SK-N-SH treated with all-trans-retinoic acid at 6 μM for 48 hours (cell line): ENCODE results near the gene PID1.

ENCODE experiments used
- ARNTL ChIP-seq: fragments of 450-650 bp; formaldehyde crosslinking; IDR thresholded peaks from 2 replicates; pipeline ENCODE4 v1.5.0; 2020; ENCODE audit warnings: low read depth, mild to moderate bottlenecking, moderate library complexity, borderline replicate concordance
- ESRRG ChIP-seq: fragments of 250-450 bp; sonication (Bioruptor Pico); IDR thresholded peaks from 2 replicates; pipeline ENCODE4 v1.6.1; 2021; ENCODE audit warnings: mild to moderate bottlenecking
- GLIS3 ChIP-seq: fragments of 250-450 bp; sonication (Bioruptor Pico); IDR thresholded peaks from 2 replicates; pipeline ENCODE4 v1.5.0; 2020; ENCODE audit warnings: mild to moderate bottlenecking, moderate library complexity
- OSR1 ChIP-seq: fragments of 250-450 bp; sonication (Bioruptor Pico); IDR thresholded peaks from 2 replicates; pipeline ENCODE4 v1.8.0; 2022; ENCODE audit warnings: moderate library complexity, mild to moderate bottlenecking, inconsistent platforms
- PATZ1 ChIP-seq: fragments of 250-450 bp; sonication (Bioruptor Pico); IDR thresholded peaks from 2 replicates; pipeline ENCODE4 v1.8.0; 2020; ENCODE audit warnings: mild to moderate bottlenecking, moderate library complexity, borderline replicate concordance
- SNAI2 ChIP-seq: fragments of 250-450 bp; sonication (Bioruptor Pico); IDR thresholded peaks from 2 replicates; pipeline ENCODE4 v1.5.0; 2020; ENCODE audit warnings: mild to moderate bottlenecking, moderate library complexity
- TCF4 ChIP-seq: fragments of 250-450 bp; sonication (Bioruptor Pico); IDR thresholded peaks from 2 replicates; pipeline ENCODE4 v1.8.0; 2021; ENCODE audit warnings: mild to moderate bottlenecking, moderate library complexity, borderline replicate concordance
- TSHZ2 ChIP-seq: fragments of 250-450 bp; sonication (Bioruptor Pico); IDR thresholded peaks from 2 replicates; pipeline ENCODE4 v1.5.0; 2020; ENCODE audit warnings: mild to moderate bottlenecking, moderate library complexity
- ZNF565 ChIP-seq: fragments of 450-650 bp; formaldehyde crosslinking; conservative IDR thresholded peaks from 2 replicates; pipeline ENCODE4 v1.5.0; 2020; ENCODE audit warnings: low read depth, mild to moderate bottlenecking, moderate library complexity
- ZNF70 ChIP-seq: fragments of 450-650 bp; formaldehyde crosslinking; IDR thresholded peaks from 2 replicates; pipeline ENCODE4 v1.5.0; 2020; ENCODE audit warnings: mild to moderate bottlenecking, moderate library complexity
- ZNF8 ChIP-seq: fragments of 450-650 bp; formaldehyde crosslinking; IDR thresholded peaks from 2 replicates; pipeline ENCODE4 v1.5.0; 2020; ENCODE audit warnings: mild to moderate bottlenecking, moderate library complexity
- TF ChIP-seq, protein P1 (sequence below): fragments of 250-450 bp; sonication (Bioruptor Pico); IDR thresholded peaks from 2 replicates; pipeline ENCODE4 v1.5.1; 2020; ENCODE audit warnings: low read depth, mild to moderate bottlenecking, moderate library complexity
- TF ChIP-seq, protein P2 (sequence below): fragments of 250-450 bp; sonication (Bioruptor Pico); IDR thresholded peaks from 2 replicates; pipeline ENCODE4 v1.5.1; 2021; ENCODE audit warnings: mild to moderate bottlenecking, moderate library complexity

DNA sequence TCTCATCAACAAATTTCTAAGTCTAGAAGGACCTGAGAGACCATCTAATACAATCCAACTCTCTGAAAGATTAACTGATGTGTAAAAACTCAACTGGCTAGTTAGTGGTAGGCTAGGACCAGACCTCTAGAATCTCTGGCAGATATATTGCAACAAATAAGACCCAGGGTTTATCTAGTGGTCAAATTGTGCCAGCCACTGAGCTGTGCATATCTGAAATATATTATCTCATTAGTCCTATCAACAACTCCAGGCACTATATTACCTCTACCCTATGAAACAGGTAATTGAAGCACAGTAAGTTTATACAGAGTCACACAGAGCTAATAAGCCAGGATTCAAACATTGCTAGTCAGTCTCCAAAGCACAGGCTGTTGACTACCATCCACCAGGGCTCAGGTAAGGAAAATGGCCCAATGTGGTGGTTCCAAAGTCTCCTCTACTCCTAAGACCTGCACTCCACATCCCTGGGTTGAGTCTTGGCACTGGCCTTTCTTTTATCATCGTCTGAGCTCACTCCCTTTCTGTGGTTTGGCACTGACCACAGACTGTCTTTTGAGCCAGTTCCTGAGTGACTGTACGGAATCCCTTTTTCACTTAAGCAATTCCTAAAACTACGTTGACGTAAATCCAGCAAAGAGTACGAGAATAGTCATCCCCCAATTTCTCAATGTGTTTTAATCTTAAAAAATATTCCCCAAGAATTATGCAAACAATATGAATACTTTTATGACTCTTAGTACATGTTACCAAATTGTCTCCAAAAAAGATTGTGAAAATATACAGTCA, 11.9 kb upstream of the PID1 start:
- TF ChIP-seq ESRRG: no peak
- TF ChIP-seq, protein P1, sequence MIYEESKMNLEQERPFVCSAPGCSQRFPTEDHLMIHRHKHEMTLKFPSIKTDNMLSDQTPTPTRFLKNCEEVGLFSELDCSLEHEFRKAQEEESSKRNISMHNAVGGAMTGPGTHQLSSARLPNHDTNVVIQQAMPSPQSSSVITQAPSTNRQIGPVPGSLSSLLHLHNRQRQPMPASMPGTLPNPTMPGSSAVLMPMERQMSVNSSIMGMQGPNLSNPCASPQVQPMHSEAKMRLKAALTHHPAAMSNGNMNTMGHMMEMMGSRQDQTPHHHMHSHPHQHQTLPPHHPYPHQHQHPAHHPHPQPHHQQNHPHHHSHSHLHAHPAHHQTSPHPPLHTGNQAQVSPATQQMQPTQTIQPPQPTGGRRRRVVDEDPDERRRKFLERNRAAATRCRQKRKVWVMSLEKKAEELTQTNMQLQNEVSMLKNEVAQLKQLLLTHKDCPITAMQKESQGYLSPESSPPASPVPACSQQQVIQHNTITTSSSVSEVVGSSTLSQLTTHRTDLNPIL (CRISPR knock-in tag): no peak
- no peak for TF ChIP-seq GLIS3 (CRISPR knock-in tag)
- no peak for TF ChIP-seq ARNTL (CRISPR knock-in tag)
- no peak for TF ChIP-seq ZNF565
- TF ChIP-seq ZNF8 (CRISPR knock-in tag): no peak
- no peak for TF ChIP-seq PATZ1 (CRISPR knock-in tag)
- TF ChIP-seq, protein P2, sequence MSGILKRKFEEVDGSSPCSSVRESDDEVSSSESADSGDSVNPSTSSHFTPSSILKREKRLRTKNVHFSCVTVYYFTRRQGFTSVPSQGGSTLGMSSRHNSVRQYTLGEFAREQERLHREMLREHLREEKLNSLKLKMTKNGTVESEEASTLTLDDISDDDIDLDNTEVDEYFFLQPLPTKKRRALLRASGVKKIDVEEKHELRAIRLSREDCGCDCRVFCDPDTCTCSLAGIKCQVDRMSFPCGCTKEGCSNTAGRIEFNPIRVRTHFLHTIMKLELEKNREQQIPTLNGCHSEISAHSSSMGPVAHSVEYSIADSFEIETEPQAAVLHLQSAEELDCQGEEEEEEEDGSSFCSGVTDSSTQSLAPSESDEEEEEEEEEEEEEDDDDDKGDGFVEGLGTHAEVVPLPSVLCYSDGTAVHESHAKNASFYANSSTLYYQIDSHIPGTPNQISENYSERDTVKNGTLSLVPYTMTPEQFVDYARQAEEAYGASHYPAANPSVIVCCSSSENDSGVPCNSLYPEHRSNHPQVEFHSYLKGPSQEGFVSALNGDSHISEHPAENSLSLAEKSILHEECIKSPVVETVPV: no peak
- no peak for TF ChIP-seq ZNF70 (CRISPR knock-in tag)
- TF ChIP-seq OSR1: no peak
- no peak for TF ChIP-seq TCF4 (CRISPR knock-in tag)
- TF ChIP-seq TSHZ2 (CRISPR knock-in tag): no peak
- no peak for TF ChIP-seq SNAI2 (CRISPR knock-in tag)
